Measurements from ENCODE around the gene F11. TPM values are rescaled to one million over a fixed set of nuclear protein-coding genes. Genes with fewer than 3 reads are reported as not detected.
"Not testable (repeated sequence)": the region's sequence is repeated elsewhere in the genome, so short reads cannot be mapped to it uniquely, and the experiment has no call there.

The F11 gene
- total RNA-seq, 4 donors from 2014 or later: not detected

DNA sequence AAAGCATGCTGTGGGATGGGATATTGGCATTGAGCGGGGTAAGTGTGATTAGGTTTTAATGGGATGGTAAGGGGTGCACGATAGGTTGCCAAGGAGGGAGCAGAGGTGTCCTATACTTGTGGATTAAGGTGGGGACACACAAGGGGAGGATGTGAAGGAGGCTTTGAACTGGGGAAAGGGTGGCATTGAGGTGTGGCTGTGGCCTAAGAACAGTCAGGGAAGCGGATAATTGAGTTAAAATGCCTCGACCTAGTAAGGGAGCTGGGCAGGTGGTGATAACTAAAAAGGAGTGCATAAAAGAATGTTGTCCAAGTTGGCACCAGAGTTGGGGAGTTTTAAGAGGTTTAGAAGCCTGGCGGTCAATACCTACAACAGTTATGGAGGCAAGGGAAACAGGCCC, 21.2 kb upstream of the F11 start:
- TF ChIP-seq, protein P1, sequence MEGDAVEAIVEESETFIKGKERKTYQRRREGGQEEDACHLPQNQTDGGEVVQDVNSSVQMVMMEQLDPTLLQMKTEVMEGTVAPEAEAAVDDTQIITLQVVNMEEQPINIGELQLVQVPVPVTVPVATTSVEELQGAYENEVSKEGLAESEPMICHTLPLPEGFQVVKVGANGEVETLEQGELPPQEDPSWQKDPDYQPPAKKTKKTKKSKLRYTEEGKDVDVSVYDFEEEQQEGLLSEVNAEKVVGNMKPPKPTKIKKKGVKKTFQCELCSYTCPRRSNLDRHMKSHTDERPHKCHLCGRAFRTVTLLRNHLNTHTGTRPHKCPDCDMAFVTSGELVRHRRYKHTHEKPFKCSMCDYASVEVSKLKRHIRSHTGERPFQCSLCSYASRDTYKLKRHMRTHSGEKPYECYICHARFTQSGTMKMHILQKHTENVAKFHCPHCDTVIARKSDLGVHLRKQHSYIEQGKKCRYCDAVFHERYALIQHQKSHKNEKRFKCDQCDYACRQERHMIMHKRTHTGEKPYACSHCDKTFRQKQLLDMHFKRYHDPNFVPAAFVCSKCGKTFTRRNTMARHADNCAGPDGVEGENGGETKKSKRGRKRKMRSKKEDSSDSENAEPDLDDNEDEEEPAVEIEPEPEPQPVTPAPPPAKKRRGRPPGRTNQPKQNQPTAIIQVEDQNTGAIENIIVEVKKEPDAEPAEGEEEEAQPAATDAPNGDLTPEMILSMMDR (IDR thresholded peaks at IDR 0.05): no peak
- TF ChIP-seq POLR2A (IDR thresholded peaks at IDR 0.05): no peak
- DNase-seq: no peak
- WGBS, 2 donors: 91 to 93% methylated on average over 5 of the region's 5 CpGs

GRCh38 chr4:186247062-186247752, 18.8 kb upstream of the F11 start:
- WGBS, 2 donors: 85 to 90% methylated on average over 9 of the region's 9 CpGs
- H3K36me3 ChIP-seq; H3K27me3 ChIP-seq; intact Hi-C loops (cut with DNase I); H3K9me3 ChIP-seq; DNase-seq; H3K4me1 ChIP-seq; H3K27ac ChIP-seq; H3K4me3 ChIP-seq (replicated peaks in 1 of 3): not testable (repeated sequence)

More for the DNA sequence above, 21.2 kb upstream of the F11 start:
- no peak overlapping the region for H3K4me3 ChIP-seq (replicated peaks in 1 of 3)
- no peaks in the 10 kb centered on the region for H3K4me1 ChIP-seq
- H3K27me3 ChIP-seq: no peaks in the 10 kb centered on the region
- intact Hi-C loops (cut with DNase I): no loop called here
- no peaks in the 10 kb centered on the region for H3K36me3 ChIP-seq
- no peaks in the 10 kb centered on the region for H3K9me3 ChIP-seq
- H3K27ac ChIP-seq: no peak overlapping the region

DNA sequence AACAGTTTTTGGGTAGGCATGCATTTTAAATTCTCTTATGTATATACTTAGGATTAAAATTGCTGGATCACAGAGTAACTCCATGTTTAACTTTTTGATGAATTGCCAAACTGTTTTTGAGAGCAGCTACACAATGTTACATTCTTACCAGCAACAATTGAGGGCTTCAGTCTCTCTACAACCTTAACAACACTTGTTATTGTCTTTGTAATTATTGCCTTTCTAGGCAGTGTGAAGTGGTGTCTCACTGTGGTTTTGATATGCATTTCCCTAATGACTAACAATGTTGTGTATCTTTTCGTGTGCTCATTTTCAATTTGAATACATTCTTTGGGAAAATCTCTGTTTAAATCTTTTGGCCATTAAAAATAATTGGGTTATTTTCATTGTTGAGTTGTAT, 17.3 kb upstream of the F11 start:
- Histone ChIP-seq H3K4me3 (replicated peaks in 1 of 3) (no peak overlapping the region), H3K27ac (no peak overlapping the region), H3K4me1 (no peaks in the 10 kb centered on the region), H3K36me3 (no peaks in the 10 kb centered on the region), H3K27me3 (no peaks in the 10 kb centered on the region), H3K9me3 (no peaks in the 10 kb centered on the region)
- 64 to 92% methylated on average over 1 of the region's 1 CpG for WGBS, 2 donors
- no peak for TF ChIP-seq POLR2A (IDR thresholded peaks at IDR 0.05)
- TF ChIP-seq, protein P1 (IDR thresholded peaks at IDR 0.05): no peak
- no peak for DNase-seq
- intact Hi-C loops (cut with DNase I): no loop called here

GRCh38 chr4:186249785-186250754, 15.9 kb upstream of the F11 start:
- Histone ChIP-seq H3K9me3 (no peaks in the 10 kb centered on the region), H3K36me3 (no peaks in the 10 kb centered on the region), H3K27me3 (no peaks in the 10 kb centered on the region), H3K4me1 (no peaks in the 10 kb centered on the region), H3K4me3 (replicated peaks in 1 of 3) (no peak overlapping the region), H3K27ac (no peak overlapping the region)
- TF ChIP-seq POLR2A (IDR thresholded peaks at IDR 0.05): no peak
- TF ChIP-seq, protein P1 (IDR thresholded peaks at IDR 0.05): no peak
- 64 to 70% methylated on average over 8 of the region's 8 CpGs for WGBS, 2 donors
- intact Hi-C loops (cut with DNase I): no loop called here
- no peak for DNase-seq

DNA sequence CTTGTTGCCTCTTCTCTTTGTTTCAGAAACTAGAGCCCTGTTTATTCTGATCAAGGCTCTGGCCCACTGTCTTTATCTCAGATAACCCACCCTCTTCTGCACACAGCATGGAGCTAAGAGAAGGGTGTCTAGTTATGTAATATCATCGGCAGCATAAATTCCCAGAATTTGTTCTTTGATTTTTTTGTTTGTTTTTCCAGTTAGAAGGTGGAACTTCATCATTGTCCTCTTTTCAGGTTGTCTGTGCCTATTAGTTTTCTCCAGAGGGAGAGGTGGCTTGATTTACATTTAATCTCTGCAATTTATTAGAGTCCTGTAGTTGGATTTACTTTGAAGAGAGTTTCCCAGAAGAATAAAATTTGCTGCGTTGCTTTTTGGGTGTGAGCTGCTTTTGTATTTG, 15.2 kb upstream of the F11 start:
- H3K9me3 ChIP-seq: no peaks in the 10 kb centered on the region
- H3K4me1 ChIP-seq: no peaks in the 10 kb centered on the region
- WGBS, 2 donors: 54 to 63% methylated on average over 2 of the region's 2 CpGs
- intact Hi-C loops (cut with DNase I): no loop called here
- H3K27me3 ChIP-seq: no peaks in the 10 kb centered on the region
- H3K4me3 ChIP-seq (replicated peaks in 1 of 3): no peak overlapping the region
- no peaks in the 10 kb centered on the region for H3K36me3 ChIP-seq
- no peak overlapping the region for H3K27ac ChIP-seq
- DNase-seq: no peak
- TF ChIP-seq, protein P1 (IDR thresholded peaks at IDR 0.05): no peak
